Measurements from ENCODE around the gene FOSL2.

FOSL2 gene

GRCh38 chr2:28411166-28411755, 18.6 kb downstream of the FOSL2 start:
- Histone ChIP-seq H3K27me3 (ENCODE audit: control insufficient read depth in 2 of 2, insufficient read depth in 2 of 2, low read length in 2 of 2) (no peaks in the 10 kb centered on the region), H3K4me3 (ENCODE audit: low read length in 2 of 2) (no peak overlapping the region), H3K9ac (ENCODE audit: low read depth in 1 of 2, low read length in 2 of 2) (no peak overlapping the region), H3K4me1 (ENCODE audit: control insufficient read depth in 2 of 2, insufficient read depth in 2 of 2, low read length in 2 of 2) (peaks cover 16 to 47% of the 10 kb centered on the region in 2 donors), H3K27ac (ENCODE audit: low read depth in 2 of 2, low read length in 2 of 2) (peak overlapping the region in 1 of 2 donors; percentile 41), H3K36me3 (ENCODE audit: control insufficient read depth in 2 of 2, insufficient read depth in 2 of 2, low read length in 2 of 2) (peaks cover 85 to 91% of the 10 kb centered on the region in 2 donors), H3K9me3 (ENCODE audit: control insufficient read depth in 2 of 2, low read length in 2 of 2) (no peaks in the 10 kb centered on the region)

DNA sequence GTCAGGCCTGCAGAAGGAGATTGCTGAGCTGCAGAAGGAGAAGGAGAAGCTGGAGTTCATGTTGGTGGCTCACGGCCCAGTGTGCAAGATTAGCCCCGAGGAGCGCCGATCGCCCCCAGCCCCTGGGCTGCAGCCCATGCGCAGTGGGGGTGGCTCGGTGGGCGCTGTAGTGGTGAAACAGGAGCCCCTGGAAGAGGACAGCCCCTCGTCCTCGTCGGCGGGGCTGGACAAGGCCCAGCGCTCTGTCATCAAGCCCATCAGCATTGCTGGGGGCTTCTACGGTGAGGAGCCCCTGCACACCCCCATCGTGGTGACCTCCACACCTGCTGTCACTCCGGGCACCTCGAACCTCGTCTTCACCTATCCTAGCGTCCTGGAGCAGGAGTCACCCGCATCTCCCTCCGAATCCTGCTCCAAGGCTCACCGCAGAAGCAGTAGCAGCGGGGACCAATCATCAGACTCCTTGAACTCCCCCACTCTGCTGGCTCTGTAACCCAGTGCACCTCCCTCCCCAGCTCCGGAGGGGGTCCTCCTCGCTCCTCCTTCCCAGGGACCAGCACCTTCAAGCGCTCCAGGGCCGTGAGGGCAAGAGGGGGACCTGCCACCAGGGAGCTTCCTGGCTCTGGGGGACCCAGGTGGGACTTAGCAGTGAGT, 19.4 kb downstream of the FOSL2 start:
- Histone ChIP-seq H3K4me1 (ENCODE audit: control insufficient read depth in 2 of 2, insufficient read depth in 2 of 2, low read length in 2 of 2) (peaks cover 16 to 39% of the 10 kb centered on the region in 2 donors), H3K9me3 (ENCODE audit: control insufficient read depth in 2 of 2, low read length in 2 of 2) (no peaks in the 10 kb centered on the region), H3K9ac (ENCODE audit: low read depth in 1 of 2, low read length in 2 of 2) (no peak overlapping the region), H3K36me3 (ENCODE audit: control insufficient read depth in 2 of 2, insufficient read depth in 2 of 2, low read length in 2 of 2) (peaks cover 78 to 83% of the 10 kb centered on the region in 2 donors), H3K4me3 (ENCODE audit: low read length in 2 of 2) (no peak overlapping the region), H3K27ac (ENCODE audit: low read depth in 2 of 2, low read length in 2 of 2) (no peak overlapping the region), H3K27me3 (ENCODE audit: control insufficient read depth in 2 of 2, insufficient read depth in 2 of 2, low read length in 2 of 2) (no peaks in the 10 kb centered on the region)

DNA sequence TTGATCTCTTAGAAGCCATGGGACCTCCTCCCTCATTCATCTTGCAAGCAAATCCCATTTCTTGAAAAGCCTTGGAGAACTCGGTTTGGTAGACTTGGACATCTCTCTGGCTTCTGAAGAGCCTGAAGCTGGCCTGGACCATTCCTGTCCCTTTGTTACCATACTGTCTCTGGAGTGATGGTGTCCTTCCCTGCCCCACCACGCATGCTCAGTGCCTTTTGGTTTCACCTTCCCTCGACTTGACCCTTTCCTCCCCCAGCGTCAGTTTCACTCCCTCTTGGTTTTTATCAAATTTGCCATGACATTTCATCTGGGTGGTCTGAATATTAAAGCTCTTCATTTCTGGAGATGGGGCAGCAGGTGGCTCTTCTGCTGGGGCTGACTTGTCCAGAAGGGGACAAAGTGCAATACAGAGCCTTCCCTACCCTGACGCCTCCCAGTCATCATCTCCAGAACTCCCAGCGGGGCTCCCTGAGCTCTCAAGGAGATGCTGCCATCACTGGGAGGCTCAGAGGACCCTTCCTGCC, 20.0 kb downstream of the FOSL2 start:
- H3K4me1 ChIP-seq (ENCODE audit: control insufficient read depth in 2 of 2, insufficient read depth in 2 of 2, low read length in 2 of 2): peaks cover 16 to 33% of the 10 kb centered on the region in 2 donors
- no peak overlapping the region for H3K4me3 ChIP-seq (ENCODE audit: low read length in 2 of 2)
- H3K9ac ChIP-seq (ENCODE audit: low read depth in 1 of 2, low read length in 2 of 2): no peak overlapping the region
- no peaks in the 10 kb centered on the region for H3K9me3 ChIP-seq (ENCODE audit: control insufficient read depth in 2 of 2, low read length in 2 of 2)
- H3K36me3 ChIP-seq (ENCODE audit: control insufficient read depth in 2 of 2, insufficient read depth in 2 of 2, low read length in 2 of 2): peaks cover 72 to 80% of the 10 kb centered on the region in 2 donors
- H3K27ac ChIP-seq (ENCODE audit: low read depth in 2 of 2, low read length in 2 of 2): peak overlapping the region in 1 of 2 donors; percentile 43
- no peaks in the 10 kb centered on the region for H3K27me3 ChIP-seq (ENCODE audit: control insufficient read depth in 2 of 2, insufficient read depth in 2 of 2, low read length in 2 of 2)

GRCh38 chr2:28413152-28413898, 20.7 kb downstream of the FOSL2 start:
- H3K36me3 ChIP-seq (ENCODE audit: control insufficient read depth in 2 of 2, insufficient read depth in 2 of 2, low read length in 2 of 2): peaks cover 66 to 76% of the 10 kb centered on the region in 2 donors
- H3K27ac ChIP-seq (ENCODE audit: low read depth in 2 of 2, low read length in 2 of 2): peak overlapping the region in 1 of 2 donors; percentile 43
- no peak overlapping the region for H3K9ac ChIP-seq (ENCODE audit: low read depth in 1 of 2, low read length in 2 of 2)
- H3K4me1 ChIP-seq (ENCODE audit: control insufficient read depth in 2 of 2, insufficient read depth in 2 of 2, low read length in 2 of 2): peaks cover 16 to 33% of the 10 kb centered on the region in 2 donors
- H3K9me3 ChIP-seq (ENCODE audit: control insufficient read depth in 2 of 2, low read length in 2 of 2): no peaks in the 10 kb centered on the region
- no peak overlapping the region for H3K4me3 ChIP-seq (ENCODE audit: low read length in 2 of 2)
- no peaks in the 10 kb centered on the region for H3K27me3 ChIP-seq (ENCODE audit: control insufficient read depth in 2 of 2, insufficient read depth in 2 of 2, low read length in 2 of 2)

- no peak overlapping the region for H3K4me3 ChIP-seq (ENCODE audit: low read length in 2 of 2)
- no peaks in the 10 kb centered on the region for H3K27me3 ChIP-seq (ENCODE audit: control insufficient read depth in 2 of 2, insufficient read depth in 2 of 2, low read length in 2 of 2)
- peaks cover 60 to 72% of the 10 kb centered on the region in 2 donors for H3K36me3 ChIP-seq (ENCODE audit: control insufficient read depth in 2 of 2, insufficient read depth in 2 of 2, low read length in 2 of 2)
- H3K4me1 ChIP-seq (ENCODE audit: control insufficient read depth in 2 of 2, insufficient read depth in 2 of 2, low read length in 2 of 2): peaks cover 14 to 31% of the 10 kb centered on the region in 2 donors
- H3K27ac ChIP-seq (ENCODE audit: low read depth in 2 of 2, low read length in 2 of 2): peak overlapping the region in 1 of 2 donors; percentile 43
- no peak overlapping the region for H3K9ac ChIP-seq (ENCODE audit: low read depth in 1 of 2, low read length in 2 of 2)
- H3K9me3 ChIP-seq (ENCODE audit: control insufficient read depth in 2 of 2, low read length in 2 of 2): no peaks in the 10 kb centered on the region
Observed at GRCh38 chr2:28413899-28414295, 21.2 kb downstream of the FOSL2 start.

DNA sequence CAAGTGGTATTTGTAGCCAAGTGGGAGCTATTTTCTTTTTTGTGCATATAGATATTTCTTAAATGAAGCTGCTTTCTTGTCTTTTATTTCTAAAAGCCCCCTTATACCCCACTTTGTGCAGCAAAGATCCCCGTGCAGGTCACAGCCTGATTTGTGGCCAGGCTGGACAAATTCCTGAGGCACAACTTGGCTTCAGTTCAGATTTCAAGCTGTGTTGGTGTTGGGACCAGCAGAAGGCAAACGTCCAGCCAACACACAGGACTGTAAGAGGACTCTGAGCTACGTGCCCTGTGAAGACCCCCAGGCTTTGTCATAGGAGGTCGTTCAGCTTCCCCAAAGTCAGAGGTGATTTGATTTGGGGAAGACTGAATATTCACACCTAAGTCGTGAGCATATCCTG, 21.9 kb downstream of the FOSL2 start:
- H3K36me3 ChIP-seq (ENCODE audit: control insufficient read depth in 2 of 2, insufficient read depth in 2 of 2, low read length in 2 of 2): peaks cover 54 to 68% of the 10 kb centered on the region in 2 donors
- peaks cover 14 to 31% of the 10 kb centered on the region in 2 donors for H3K4me1 ChIP-seq (ENCODE audit: control insufficient read depth in 2 of 2, insufficient read depth in 2 of 2, low read length in 2 of 2)

DNA sequence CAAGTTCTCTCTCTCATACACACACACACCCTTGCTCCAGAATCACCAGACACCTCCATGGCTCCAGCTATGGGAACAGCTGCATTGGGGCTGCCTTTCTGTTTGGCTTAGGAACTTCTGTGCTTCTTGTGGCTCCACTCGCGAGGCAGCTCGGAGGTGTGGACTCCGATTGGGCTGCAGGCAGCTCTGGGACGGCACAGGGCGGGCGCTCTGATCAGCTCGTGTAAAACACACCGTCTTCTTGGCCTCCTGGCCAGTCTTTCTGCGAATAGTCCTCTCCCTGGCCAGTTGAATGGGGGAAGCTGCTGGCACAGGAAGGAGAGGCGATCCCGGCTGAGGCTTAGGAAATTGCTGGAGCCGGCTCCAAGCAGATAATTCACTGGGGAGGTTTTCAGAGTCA, 22.4 kb downstream of the FOSL2 start:
- H3K4me3 ChIP-seq (ENCODE audit: low read length in 2 of 2): no peak overlapping the region
- no peaks in the 10 kb centered on the region for H3K27me3 ChIP-seq (ENCODE audit: control insufficient read depth in 2 of 2, insufficient read depth in 2 of 2, low read length in 2 of 2)
- H3K27ac ChIP-seq (ENCODE audit: low read depth in 2 of 2, low read length in 2 of 2): no peak overlapping the region
- H3K9ac ChIP-seq (ENCODE audit: low read depth in 1 of 2, low read length in 2 of 2): no peak overlapping the region
- H3K36me3 ChIP-seq (ENCODE audit: control insufficient read depth in 2 of 2, insufficient read depth in 2 of 2, low read length in 2 of 2): peaks cover 52 to 68% of the 10 kb centered on the region in 2 donors
- peaks cover 14 to 31% of the 10 kb centered on the region in 2 donors for H3K4me1 ChIP-seq (ENCODE audit: control insufficient read depth in 2 of 2, insufficient read depth in 2 of 2, low read length in 2 of 2)
- H3K9me3 ChIP-seq (ENCODE audit: control insufficient read depth in 2 of 2, low read length in 2 of 2): no peaks in the 10 kb centered on the region

More for the DNA sequence above, 21.9 kb downstream of the FOSL2 start:
- H3K9ac ChIP-seq (ENCODE audit: low read depth in 1 of 2, low read length in 2 of 2): no peak overlapping the region
- no peak overlapping the region for H3K4me3 ChIP-seq (ENCODE audit: low read length in 2 of 2)
- H3K27ac ChIP-seq (ENCODE audit: low read depth in 2 of 2, low read length in 2 of 2): no peak overlapping the region
- H3K9me3 ChIP-seq (ENCODE audit: control insufficient read depth in 2 of 2, low read length in 2 of 2): no peaks in the 10 kb centered on the region
- no peaks in the 10 kb centered on the region for H3K27me3 ChIP-seq (ENCODE audit: control insufficient read depth in 2 of 2, insufficient read depth in 2 of 2, low read length in 2 of 2)

DNA sequence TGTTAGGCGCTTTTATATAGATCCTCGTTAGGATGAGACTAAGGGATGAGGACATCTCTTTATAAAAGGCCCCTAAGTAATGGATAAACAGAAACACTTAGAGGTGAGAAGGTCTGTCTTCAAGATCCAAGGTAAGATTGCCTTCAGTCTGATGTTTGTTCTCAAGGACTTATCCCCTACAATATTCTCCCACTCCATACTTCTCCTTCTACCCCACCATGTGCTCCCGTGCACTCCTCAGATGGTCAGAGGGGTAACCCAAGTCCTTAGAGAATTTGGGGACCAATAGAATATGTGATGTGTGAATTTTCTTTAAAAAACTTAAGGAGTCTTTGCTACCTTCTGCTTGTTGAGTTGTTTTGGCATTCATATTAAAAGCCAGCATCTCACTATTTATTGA, 23.1 kb downstream of the FOSL2 start:
- Histone ChIP-seq H3K36me3 (ENCODE audit: control insufficient read depth in 2 of 2, insufficient read depth in 2 of 2, low read length in 2 of 2) (peaks cover 51 to 61% of the 10 kb centered on the region in 2 donors), H3K27ac (ENCODE audit: low read depth in 2 of 2, low read length in 2 of 2) (no peak overlapping the region), H3K4me1 (ENCODE audit: control insufficient read depth in 2 of 2, insufficient read depth in 2 of 2, low read length in 2 of 2) (peaks cover 11 to 28% of the 10 kb centered on the region in 2 donors)

GRCh38 chr2:28419003-28419402, 26.3 kb downstream of the FOSL2 start:
- no peaks in the 10 kb centered on the region for H3K27me3 ChIP-seq (ENCODE audit: control insufficient read depth in 2 of 2, insufficient read depth in 2 of 2, low read length in 2 of 2)
- peaks cover 7 to 18% of the 10 kb centered on the region in 2 donors for H3K4me1 ChIP-seq (ENCODE audit: control insufficient read depth in 2 of 2, insufficient read depth in 2 of 2, low read length in 2 of 2)
- no peak overlapping the region for H3K4me3 ChIP-seq (ENCODE audit: low read length in 2 of 2)
- no peaks in the 10 kb centered on the region for H3K9me3 ChIP-seq (ENCODE audit: control insufficient read depth in 2 of 2, low read length in 2 of 2)
- no peak overlapping the region for H3K9ac ChIP-seq (ENCODE audit: low read depth in 1 of 2, low read length in 2 of 2)
- H3K36me3 ChIP-seq (ENCODE audit: control insufficient read depth in 2 of 2, insufficient read depth in 2 of 2, low read length in 2 of 2): peaks cover 19 to 30% of the 10 kb centered on the region in 2 donors
- H3K27ac ChIP-seq (ENCODE audit: low read depth in 2 of 2, low read length in 2 of 2): no peak overlapping the region

More for the DNA sequence above, 23.1 kb downstream of the FOSL2 start:
- Histone ChIP-seq H3K27me3 (ENCODE audit: control insufficient read depth in 2 of 2, insufficient read depth in 2 of 2, low read length in 2 of 2) (no peaks in the 10 kb centered on the region), H3K4me3 (ENCODE audit: low read length in 2 of 2) (no peak overlapping the region), H3K9me3 (ENCODE audit: control insufficient read depth in 2 of 2, low read length in 2 of 2) (no peaks in the 10 kb centered on the region), H3K9ac (ENCODE audit: low read depth in 1 of 2, low read length in 2 of 2) (no peak overlapping the region)

Data from mucosa of rectum (tissue), 2 donors.